GM10847 (cell line): ENCODE results near the gene UCN2.

ENCODE experiments used
- POLR2A ChIP-seq: IDR thresholded peaks from 2 replicates; pipeline ENCODE4 v1.6.1; 2011; ENCODE audit not compliant: insufficient read length; ENCODE audit errors: extremely low read depth

UCN2 gene

GRCh38 chr3:48555231-48555948 lies 8.2 kb downstream of the UCN2 start:
- TF ChIP-seq POLR2A, result no peak

- TF ChIP-seq POLR2A, result no peak
These were observed 9.4 kb downstream of the UCN2 start for GRCh38 chr3:48553886-48554845.

- TF ChIP-seq POLR2A, result no peak
These were observed 10.2 kb downstream of the UCN2 start for GRCh38 chr3:48553361-48553760.

- no peak for TF ChIP-seq POLR2A
These were observed 11.2 kb downstream of the UCN2 start for GRCh38 chr3:48552111-48552951.

- TF ChIP-seq POLR2A, result no peak
These were observed 14.6 kb downstream of the UCN2 start for GRCh38 chr3:48548729-48549705.

- TF ChIP-seq POLR2A, result no peak
These were observed 15.5 kb downstream of the UCN2 start for GRCh38 chr3:48548126-48548525.

GRCh38 chr3:48546203-48546829 lies 17.3 kb downstream of the UCN2 start:
- TF ChIP-seq POLR2A, result no peak

- no peak for TF ChIP-seq POLR2A
These were observed 19.4 kb downstream of the UCN2 start for GRCh38 chr3:48544141-48544540.

- TF ChIP-seq POLR2A, result no peak
These were observed 20.2 kb downstream of the UCN2 start for GRCh38 chr3:48543271-48543866.

- no peak for TF ChIP-seq POLR2A
These were observed 25.1 kb downstream of the UCN2 start for GRCh38 chr3:48538451-48538850.

GRCh38 chr3:48536785-48537184 lies 26.8 kb downstream of the UCN2 start:
- no peak for TF ChIP-seq POLR2A

- TF ChIP-seq POLR2A, result no peak
These were observed 27.5 kb downstream of the UCN2 start for GRCh38 chr3:48536116-48536515.

- no peak for TF ChIP-seq POLR2A
These were observed 28.0 kb downstream of the UCN2 start for GRCh38 chr3:48535578-48535977.
